SK-N-SH (cell line): ENCODE results near the gene EMX1.

ENCODE experiments used
- CHD2 ChIP-seq: fragments of 150-350 bp; IDR thresholded peaks from 2 replicates; pipeline ENCODE4 v1.6.1; 2018; ENCODE audit warnings: low read length; ENCODE audit not compliant: partially characterized antibody
- CTCF ChIP-seq: fragments of 200-600 bp; sonication (generic); IDR thresholded peaks from 2 replicates; pipeline ENCODE4 v1.6.1; 2017; ENCODE audit warnings: antibody characterized with exemption, mild to moderate bottlenecking, moderate library complexity
- EZH2phosphoT487 ChIP-seq: fragments of 200-600 bp; sonication (generic); IDR thresholded peaks from 2 replicates; pipeline ENCODE4 v1.6.1; 2017; ENCODE audit warnings: low read depth, mixed run types, mild to moderate bottlenecking, antibody characterized with exemption, moderate library complexity, borderline replicate concordance
- FOSL2 ChIP-seq: IDR thresholded peaks from 2 replicates; pipeline ENCODE4 v1.4.0; 2012; ENCODE audit warnings: low read depth, mild to moderate bottlenecking, moderate library complexity, borderline replicate concordance
- FOXJ3 ChIP-seq: sonication (generic); formaldehyde crosslinking; IDR thresholded peaks from 2 replicates; pipeline ENCODE4 v1.5.1; 2020; ENCODE audit warnings: mild to moderate bottlenecking, missing genetic modification reagents
- JUND ChIP-seq: IDR thresholded peaks from 2 replicates; pipeline ENCODE4 v1.4.0; 2012
- NFIC ChIP-seq: IDR thresholded peaks from 2 replicates; pipeline ENCODE4 v1.4.0; 2012; ENCODE audit warnings: borderline replicate concordance
- PBX3 ChIP-seq: IDR thresholded peaks from 2 replicates; pipeline ENCODE4; 2012
- REST ChIP-seq: IDR thresholded peaks from 2 replicates; pipeline ENCODE4 v1.6.1; 2012; ENCODE audit warnings: mild to moderate bottlenecking, low read depth, low read length, moderate library complexity
- SIN3A ChIP-seq: IDR thresholded peaks from 2 replicates; pipeline ENCODE4 v1.6.1; 2012; ENCODE audit warnings: low read depth, mild to moderate bottlenecking, low read length, moderate library complexity, borderline replicate concordance
- TAF1 ChIP-seq: IDR thresholded peaks from 2 replicates; pipeline ENCODE4 v1.6.1; 2012; ENCODE audit warnings: low read depth, mild to moderate bottlenecking, low read length, moderate library complexity, borderline replicate concordance
- TCF12 ChIP-seq: IDR thresholded peaks from 2 replicates; pipeline ENCODE4 v1.4.0; 2012
- TEAD4 ChIP-seq: IDR thresholded peaks from 2 replicates; pipeline ENCODE4 v1.4.0; 2012; ENCODE audit warnings: mild to moderate bottlenecking, borderline replicate concordance; ENCODE audit not compliant: insufficient read depth

- TF ChIP-seq CTCF (no peak), TCF12 (no peak), EZH2phosphoT487 (no peak; the same call in none of the 2 replicates), JUND (no peak), REST (no peak), SIN3A (no peak), TAF1 (no peak), FOXJ3 (CRISPR knock-in tag) (no peak), NFIC (no peak), CHD2 (no peak), TEAD4 (no peak), PBX3 (no peak), FOSL2 (no peak)
These were observed 1.2 kb upstream of the EMX1 start for GRCh38 chr2:72915907-72916742.
